Fibroblast of lung (primary cell): ENCODE results near the gene RNF157.

ENCODE experiments used
- EZH2 ChIP-seq: IDR thresholded peaks from 2 replicates; pipeline ENCODE4 v1.5.1; 2012; ENCODE audit warnings: low read length, control low read depth, mild to moderate bottlenecking; ENCODE audit errors: missing control alignments
- TF ChIP-seq, protein P1 (sequence below), 2 donors: IDR thresholded peaks in 1 of 2; conservative IDR thresholded peaks in 1 of 2; 1 replicate in 1 of 2; 2 replicates in 1 of 2; pipeline ENCODE4 v1.5.1; 2011 to 2012; ENCODE audit warnings: low read length in 2 of 2, control low read depth in 1 of 2, inconsistent platforms in 1 of 2, low read depth in 1 of 2, mild to moderate bottlenecking in 1 of 2

- TF ChIP-seq, protein P1, sequence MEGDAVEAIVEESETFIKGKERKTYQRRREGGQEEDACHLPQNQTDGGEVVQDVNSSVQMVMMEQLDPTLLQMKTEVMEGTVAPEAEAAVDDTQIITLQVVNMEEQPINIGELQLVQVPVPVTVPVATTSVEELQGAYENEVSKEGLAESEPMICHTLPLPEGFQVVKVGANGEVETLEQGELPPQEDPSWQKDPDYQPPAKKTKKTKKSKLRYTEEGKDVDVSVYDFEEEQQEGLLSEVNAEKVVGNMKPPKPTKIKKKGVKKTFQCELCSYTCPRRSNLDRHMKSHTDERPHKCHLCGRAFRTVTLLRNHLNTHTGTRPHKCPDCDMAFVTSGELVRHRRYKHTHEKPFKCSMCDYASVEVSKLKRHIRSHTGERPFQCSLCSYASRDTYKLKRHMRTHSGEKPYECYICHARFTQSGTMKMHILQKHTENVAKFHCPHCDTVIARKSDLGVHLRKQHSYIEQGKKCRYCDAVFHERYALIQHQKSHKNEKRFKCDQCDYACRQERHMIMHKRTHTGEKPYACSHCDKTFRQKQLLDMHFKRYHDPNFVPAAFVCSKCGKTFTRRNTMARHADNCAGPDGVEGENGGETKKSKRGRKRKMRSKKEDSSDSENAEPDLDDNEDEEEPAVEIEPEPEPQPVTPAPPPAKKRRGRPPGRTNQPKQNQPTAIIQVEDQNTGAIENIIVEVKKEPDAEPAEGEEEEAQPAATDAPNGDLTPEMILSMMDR (conservative IDR thresholded peaks at IDR 0.05 in 1 of 2, IDR thresholded peaks at IDR 0.05 in 1 of 2; ENCODE audit: low read depth in 1 of 2, low read length in 2 of 2): no peak
- no peak for TF ChIP-seq EZH2
These were observed 39.5 kb upstream of the RNF157 start for GRCh38 chr17:76279742-76280287.
